HepG2 (cell line): ENCODE measurements around the gene TNFRSF25.

Source experiments
- AFF4 ChIP-seq: sonication (generic); formaldehyde crosslinking; IDR thresholded peaks from 2 replicates; pipeline ENCODE4 v1.4.0; 2020; ENCODE audit warnings: missing genetic modification reagents
- BHLHE40 ChIP-seq: IDR thresholded peaks from 2 replicates; pipeline ENCODE4 v1.6.1; 2011; ENCODE audit warnings: low read length, improper control_type of control experiment
- CHD4 ChIP-seq: fragments of 200-600 bp; sonication (generic); IDR thresholded peaks from 2 replicates; pipeline ENCODE4 v1.7.0; 2017; ENCODE audit warnings: mild to moderate bottlenecking, low read length, borderline replicate concordance
- CTCF ChIP-seq: sonication (generic); formaldehyde crosslinking; IDR thresholded peaks from 2 replicates; pipeline ENCODE4 v1.5.0; 2020; ENCODE audit warnings: mild to moderate bottlenecking, missing genetic modification reagents, moderate library complexity
- FOXP1 ChIP-seq, 2 experiments: fragments of 450-650 bp in 1 of 2; IDR thresholded peaks; 2 replicates each; pipeline ENCODE4 v1.6.1; 2017 to 2018; ENCODE audit warnings: antibody characterized with exemption in 1 of 2
- GZF1 ChIP-seq: sonication (generic); formaldehyde crosslinking; IDR thresholded peaks from 2 replicates; pipeline ENCODE4 v1.5.1; 2020; ENCODE audit warnings: mild to moderate bottlenecking, missing genetic modification reagents
- IKZF1 ChIP-seq: fragments of 450-650 bp; IDR thresholded peaks from 2 replicates; pipeline ENCODE4 v1.7.1; 2016
- NFIC ChIP-seq: IDR thresholded peaks from 2 replicates; pipeline ENCODE4 v1.6.1; 2012; ENCODE audit warnings: mild to moderate bottlenecking, low read length, inconsistent platforms
- NFRKB ChIP-seq: fragments of 450-650 bp; IDR thresholded peaks from 2 replicates; pipeline ENCODE4 v1.6.1; 2017
- PBX3 ChIP-seq: sonication (generic); formaldehyde crosslinking; IDR thresholded peaks from 2 replicates; pipeline ENCODE4 v1.8.1; 2023; ENCODE audit warnings: missing genetic modification reagents, inconsistent platforms, borderline replicate concordance
- SMC3 ChIP-seq: IDR thresholded peaks from 2 replicates; pipeline ENCODE4 v1.6.1; 2011; ENCODE audit warnings: low read length, improper control_type of control experiment
- ZBTB44 ChIP-seq: sonication (generic); formaldehyde crosslinking; IDR thresholded peaks from 2 replicates; pipeline ENCODE4 v1.4.0; 2020; ENCODE audit warnings: missing genetic modification reagents
- ZHX1 ChIP-seq: sonication (generic); formaldehyde crosslinking; IDR thresholded peaks from 2 replicates; pipeline ENCODE4 v1.8.1; 2022; ENCODE audit warnings: low read depth, mild to moderate bottlenecking, missing genetic modification reagents

GRCh38 chr1:6481820-6482219 is 15.8 kb upstream of the TNFRSF25 start:
- TF ChIP-seq SMC3 (no peak), ZBTB44 (no peak), CHD4 (no peak), IKZF1 (no peak), BHLHE40 (no peak), ZHX1 (no peak), AFF4 (CRISPR knock-in tag) (no peak), PBX3 (no peak), FOXP1 (IDR thresholded peaks at IDR 0.05) (no peak), FOXP1 (CRISPR knock-in tag; IDR thresholded peaks at IDR 0.05) (no peak), NFIC (no peak), CTCF (no peak), NFRKB (no peak), GZF1 (CRISPR knock-in tag) (no peak)
